Breast epithelium (tissue), 3 donors: ENCODE data around the gene TERB2.
"Not testable (repeated sequence)": the region's sequence is repeated elsewhere in the genome, so short reads cannot be mapped to it uniquely, and the experiment has no call there.

Experiments
- POLR2A ChIP-seq: fragments of 450-650 bp; IDR thresholded peaks from one replicate; pipeline ENCODE4 v1.6.1; 2016; ENCODE audit warnings: antibody characterized with exemption, mild to moderate bottlenecking, moderate library complexity
- POLR2AphosphoS5 ChIP-seq, 3 donors: sonication (generic); formaldehyde crosslinking; IDR thresholded peaks; one replicate each; pipeline ENCODE4 v1.6.1; 2017; ENCODE audit warnings: antibody characterized with exemption in 3 of 3
- TF ChIP-seq, protein P1 (sequence below), 3 donors: fragments of 450-650 bp; IDR thresholded peaks; one replicate each; pipeline ENCODE4 v1.5.1; 2016 to 2017; ENCODE audit warnings: antibody characterized with exemption in 3 of 3, mild to moderate bottlenecking in 3 of 3, moderate library complexity in 3 of 3

DNA sequence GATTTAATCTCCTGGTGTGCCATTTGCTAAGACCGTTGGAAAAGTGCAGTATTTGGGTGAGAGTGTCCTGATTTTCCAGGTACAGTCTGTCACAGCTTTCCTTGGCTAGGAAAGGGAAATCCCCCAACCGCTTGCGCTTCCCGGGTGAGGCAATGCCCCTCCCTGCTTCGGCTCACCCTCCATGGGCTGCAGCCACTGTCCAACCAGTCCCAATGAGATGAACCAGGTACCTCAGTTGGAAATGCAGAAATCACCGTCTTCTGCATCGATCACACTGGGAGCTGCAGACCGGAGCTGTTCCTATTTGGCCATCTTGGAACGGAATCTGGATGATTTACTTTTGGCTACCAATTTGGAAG, 64.4 kb downstream of the TERB2 start:
- TF ChIP-seq, protein P1, sequence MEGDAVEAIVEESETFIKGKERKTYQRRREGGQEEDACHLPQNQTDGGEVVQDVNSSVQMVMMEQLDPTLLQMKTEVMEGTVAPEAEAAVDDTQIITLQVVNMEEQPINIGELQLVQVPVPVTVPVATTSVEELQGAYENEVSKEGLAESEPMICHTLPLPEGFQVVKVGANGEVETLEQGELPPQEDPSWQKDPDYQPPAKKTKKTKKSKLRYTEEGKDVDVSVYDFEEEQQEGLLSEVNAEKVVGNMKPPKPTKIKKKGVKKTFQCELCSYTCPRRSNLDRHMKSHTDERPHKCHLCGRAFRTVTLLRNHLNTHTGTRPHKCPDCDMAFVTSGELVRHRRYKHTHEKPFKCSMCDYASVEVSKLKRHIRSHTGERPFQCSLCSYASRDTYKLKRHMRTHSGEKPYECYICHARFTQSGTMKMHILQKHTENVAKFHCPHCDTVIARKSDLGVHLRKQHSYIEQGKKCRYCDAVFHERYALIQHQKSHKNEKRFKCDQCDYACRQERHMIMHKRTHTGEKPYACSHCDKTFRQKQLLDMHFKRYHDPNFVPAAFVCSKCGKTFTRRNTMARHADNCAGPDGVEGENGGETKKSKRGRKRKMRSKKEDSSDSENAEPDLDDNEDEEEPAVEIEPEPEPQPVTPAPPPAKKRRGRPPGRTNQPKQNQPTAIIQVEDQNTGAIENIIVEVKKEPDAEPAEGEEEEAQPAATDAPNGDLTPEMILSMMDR (IDR thresholded peaks at IDR 0.05), result not testable (repeated sequence)
- not testable (repeated sequence) for TF ChIP-seq POLR2A; POLR2AphosphoS5 (IDR thresholded peaks at IDR 0.05)
